A673 (cell line): Measurements from ENCODE around the gene EXOC3. TPM values are rescaled to one million over a fixed set of nuclear protein-coding genes. Genes with fewer than 3 reads are reported as not detected.

Experiments used
- BruUV-seq: library from RNA; stranded (reverse); fragments of 400-500 nt; replicated peaks from 2 replicates; lab custom pipeline; 2021; lab: Mats Ljungman, UMichigan
- CTCF ChIA-PET: fragments of 300-600 bp; sonication (Branson Sonifier 250); formaldehyde crosslinking; loops from one replicate; lab custom pipeline; 2022; ENCODE audit warnings: antibody characterized with exemption; lab: Charles Lee
- POLR2A ChIA-PET: fragments of 300-600 bp; sonication (Branson Sonifier 250); formaldehyde crosslinking; loops from one replicate; lab custom pipeline; 2022; ENCODE audit warnings: antibody characterized with exemption; ENCODE audit not compliant: low non-redundant PET; lab: Charles Lee
- DNase-seq: peaks from one replicate; pipeline ENCODE4 v3.0.0-alpha.2; 2015; ENCODE audit warnings: low spot score
- H3K27ac ChIP-seq: fragments of 200-600 bp; sonication (generic); 2 replicates; pipeline ENCODE4 v1.5.1; 2016; ENCODE audit warnings: mixed run types, low read depth, mild to moderate bottlenecking, mixed read lengths, antibody characterized with exemption, low read length; ENCODE audit not compliant: poor library complexity, severe bottlenecking
- H3K27me3 ChIP-seq: fragments of 200-600 bp; sonication (generic); replicated peaks from 2 replicates; pipeline ENCODE4 v1.6.1; 2017; ENCODE audit warnings: mixed run types, low read depth, mild to moderate bottlenecking, mixed read lengths, antibody characterized with exemption, low read length; ENCODE audit not compliant: insufficient read depth, poor library complexity
- H3K36me3 ChIP-seq: fragments of 200-600 bp; sonication (generic); 2 replicates; pipeline ENCODE4 v1.6.1; 2016; ENCODE audit warnings: mixed run types, mild to moderate bottlenecking, mixed read lengths, antibody characterized with exemption, low read length; ENCODE audit not compliant: insufficient read depth, poor library complexity, severe bottlenecking
- H3K4me1 ChIP-seq: fragments of 200-600 bp; sonication (generic); 2 replicates; pipeline ENCODE4 v1.6.1; 2017; ENCODE audit warnings: mixed run types, mild to moderate bottlenecking, mixed read lengths, antibody characterized with exemption, low read length; ENCODE audit not compliant: insufficient read depth, poor library complexity, severe bottlenecking
- H3K4me3 ChIP-seq: fragments of 200-600 bp; sonication (generic); 2 replicates; pipeline ENCODE4 v1.5.1; 2016; ENCODE audit warnings: low read depth, mixed run types, mild to moderate bottlenecking, mixed read lengths, low read length; ENCODE audit not compliant: poor library complexity, severe bottlenecking
- H3K9me3 ChIP-seq: fragments of 200-600 bp; sonication (generic); 2 replicates; pipeline ENCODE4 v1.6.1; 2016; ENCODE audit warnings: mixed run types, low read depth, mild to moderate bottlenecking, mixed read lengths, antibody characterized with exemption, low read length; ENCODE audit not compliant: poor library complexity, severe bottlenecking
- EZH2 ChIP-seq: fragments of 200-600 bp; sonication (generic); IDR thresholded peaks from 2 replicates; pipeline ENCODE4 v1.6.1; 2017; ENCODE audit warnings: borderline replicate concordance, low read depth, mild to moderate bottlenecking, mixed read lengths, antibody characterized with exemption, low read length; ENCODE audit not compliant: poor library complexity, severe bottlenecking
- intact Hi-C: fragments of 100-400 bp; cut with micrococcal nuclease; formaldehyde crosslinking; loops from one replicate; pipeline ENCODE4 v1.10.0; 2022; ENCODE audit not compliant: unreplicated experiment
- total RNA-seq: library from RNA; stranded (reverse); gene quantifications from 2 replicates; pipeline ENCODE4 v1.2.3, GENCODE V29; 2021
- TF ChIP-seq, protein P1 (sequence below): fragments of 300-800, 200-600 bp; sonication (generic); conservative IDR thresholded peaks from 2 replicates; pipeline ENCODE4 v1.5.1; 2017; ENCODE audit warnings: low read depth, mild to moderate bottlenecking, antibody characterized with exemption, low read length, moderate library complexity, mixed read lengths

The EXOC3 gene
- total RNA-seq, 1 experiment from 2014 or later, result 46.7 TPM

DNA sequence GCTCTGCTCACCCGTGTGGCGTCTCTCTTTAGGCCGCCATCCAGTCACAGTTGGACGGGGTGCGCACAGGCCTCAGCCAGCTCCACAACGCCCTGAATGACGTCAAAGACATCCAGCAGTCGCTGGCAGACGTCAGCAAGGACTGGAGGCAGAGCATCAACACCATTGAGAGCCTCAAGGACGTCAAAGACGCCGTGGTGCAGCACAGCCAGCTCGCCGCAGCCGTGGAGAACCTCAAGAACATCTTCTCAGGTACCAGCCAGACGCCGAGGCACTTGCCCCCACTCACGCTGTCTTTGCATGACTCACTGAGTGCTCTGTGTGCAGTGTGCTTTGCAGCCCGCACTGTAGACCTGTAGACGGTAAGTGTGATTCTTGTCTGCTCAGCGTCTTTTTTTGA is 4.5 kb downstream of the EXOC3 start:
- ChIA-PET POLR2A (no interaction called here), CTCF (interaction anchor here (0.7 kb wide), 1 partner anchor 24 kb away, joined by 5 read pairs; no protein-coding TSS in a partner anchor)
- Histone ChIP-seq H3K4me3 (no peak overlapping the region), H3K9me3 (peaks cover 10% of the 10 kb centered on the region), H3K27me3 (no peaks in the 10 kb centered on the region), H3K4me1 (peaks cover 9% of the 10 kb centered on the region), H3K27ac (no peak overlapping the region), H3K36me3 (peaks cover 59% of the 10 kb centered on the region)
- intact Hi-C loops, result no loop called here
- TF ChIP-seq, protein P1, sequence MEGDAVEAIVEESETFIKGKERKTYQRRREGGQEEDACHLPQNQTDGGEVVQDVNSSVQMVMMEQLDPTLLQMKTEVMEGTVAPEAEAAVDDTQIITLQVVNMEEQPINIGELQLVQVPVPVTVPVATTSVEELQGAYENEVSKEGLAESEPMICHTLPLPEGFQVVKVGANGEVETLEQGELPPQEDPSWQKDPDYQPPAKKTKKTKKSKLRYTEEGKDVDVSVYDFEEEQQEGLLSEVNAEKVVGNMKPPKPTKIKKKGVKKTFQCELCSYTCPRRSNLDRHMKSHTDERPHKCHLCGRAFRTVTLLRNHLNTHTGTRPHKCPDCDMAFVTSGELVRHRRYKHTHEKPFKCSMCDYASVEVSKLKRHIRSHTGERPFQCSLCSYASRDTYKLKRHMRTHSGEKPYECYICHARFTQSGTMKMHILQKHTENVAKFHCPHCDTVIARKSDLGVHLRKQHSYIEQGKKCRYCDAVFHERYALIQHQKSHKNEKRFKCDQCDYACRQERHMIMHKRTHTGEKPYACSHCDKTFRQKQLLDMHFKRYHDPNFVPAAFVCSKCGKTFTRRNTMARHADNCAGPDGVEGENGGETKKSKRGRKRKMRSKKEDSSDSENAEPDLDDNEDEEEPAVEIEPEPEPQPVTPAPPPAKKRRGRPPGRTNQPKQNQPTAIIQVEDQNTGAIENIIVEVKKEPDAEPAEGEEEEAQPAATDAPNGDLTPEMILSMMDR, result no peak
- no peak for TF ChIP-seq EZH2
- BruUV-seq, result no TSS peak
- DNase-seq, result no peak

DNA sequence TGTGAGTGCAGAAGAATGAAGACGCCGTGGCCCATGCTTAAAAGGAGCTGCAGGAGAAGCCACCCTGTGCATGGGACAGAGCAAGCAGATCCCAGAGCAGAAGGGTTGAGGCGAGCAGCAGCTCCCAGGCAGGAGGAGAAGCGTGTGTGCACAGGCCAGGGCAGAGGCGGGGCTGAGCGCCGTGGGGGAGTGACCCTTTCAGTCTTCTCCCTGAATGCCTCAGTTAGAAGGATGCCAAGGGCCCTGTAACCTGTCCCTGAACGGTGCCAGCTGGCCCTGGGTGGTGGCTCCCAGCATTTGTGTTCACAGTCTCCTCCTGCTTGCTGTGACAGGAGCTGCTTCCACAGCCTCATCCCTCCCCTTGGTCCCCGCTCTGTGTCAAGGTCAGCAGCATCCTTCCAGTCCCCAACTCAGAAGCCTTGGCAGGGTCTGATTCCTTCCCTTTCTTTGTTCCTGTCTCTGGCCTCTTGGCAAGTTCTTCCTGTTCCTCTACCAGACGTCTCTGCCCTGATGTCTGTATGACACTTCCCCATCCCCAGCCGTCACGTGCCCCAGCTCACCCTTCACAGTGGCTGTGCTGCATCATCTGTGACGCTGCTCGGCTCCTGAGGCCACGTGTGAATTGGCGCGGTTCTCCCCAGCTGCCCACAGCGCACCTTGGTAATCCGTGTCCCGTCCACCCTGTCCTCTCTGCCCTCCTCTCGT is 5.2 kb downstream of the EXOC3 start:
- BruUV-seq, result no TSS peak
- intact Hi-C loops, result no loop called here
- Histone ChIP-seq H3K27ac (no peak overlapping the region), H3K36me3 (peaks cover 66% of the 10 kb centered on the region), H3K9me3 (peaks cover 10% of the 10 kb centered on the region), H3K27me3 (no peaks in the 10 kb centered on the region), H3K4me3 (no peak overlapping the region), H3K4me1 (peaks cover 9% of the 10 kb centered on the region)
- TF ChIP-seq EZH2, result no peak
- TF ChIP-seq, protein P1, result no peak
- ChIA-PET POLR2A (no interaction called here), CTCF (no interaction called here)
- DNase-seq, result no peak

DNA sequence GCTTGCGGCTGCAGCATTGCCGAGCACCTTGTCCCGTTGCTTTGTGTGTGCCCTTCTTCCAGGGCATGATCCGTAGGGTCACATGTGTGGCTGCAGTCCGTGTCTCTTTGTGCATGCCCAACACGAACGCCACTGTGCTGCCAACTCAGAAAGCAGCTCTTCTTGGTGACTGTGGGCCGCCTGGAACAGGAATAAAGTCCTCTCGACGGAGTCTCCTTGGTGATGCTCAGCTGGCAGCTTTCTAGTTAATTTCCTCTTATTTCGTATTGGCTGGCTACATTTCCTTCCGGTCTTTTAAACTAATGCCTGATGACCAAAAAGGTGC is 5.8 kb downstream of the EXOC3 start:
- TF ChIP-seq EZH2, result no peak
- TF ChIP-seq, protein P1, result no peak
- no peak overlapping the region for H3K4me3 ChIP-seq
- peaks cover 72% of the 10 kb centered on the region for H3K36me3 ChIP-seq
- H3K9me3 ChIP-seq, result peaks cover 10% of the 10 kb centered on the region
- H3K27me3 ChIP-seq, result no peaks in the 10 kb centered on the region
- POLR2A ChIA-PET, result no interaction called here
- CTCF ChIA-PET, result no interaction called here
- H3K27ac ChIP-seq, result no peak overlapping the region
- peaks cover 9% of the 10 kb centered on the region for H3K4me1 ChIP-seq
- no TSS peak for BruUV-seq
- DNase-seq, result no peak
- intact Hi-C loops, result no loop called here
